ENCODE measurements around the gene SH2D7.

Gene SH2D7

GRCh38 chr15:78092261-78093041 lies at the start of gene SH2D7:
TSS of gene SH2D7 (plus strand) at chr15:78092561. CDS start at chr15:78092585, 24 bp downstream.
- no peak for DNase-seq (ENCODE audit: low read depth, low spot score)

GRCh38 chr15:78044407-78045155 lies 47.8 kb upstream of the SH2D7 start:
- DNase-seq (ENCODE audit: low read depth, low spot score): no peak

GRCh38 chr15:78045189-78045588 lies 47.2 kb upstream of the SH2D7 start:
- no peak for DNase-seq (ENCODE audit: low read depth, low spot score)

GRCh38 chr15:78046796-78047341 lies 45.5 kb upstream of the SH2D7 start:
- DNase-seq (ENCODE audit: low read depth, low spot score): no peak

- DNase-seq (ENCODE audit: low read depth, low spot score): no peak
Measured at GRCh38 chr15:78047761-78048627, 44.4 kb upstream of the SH2D7 start.

GRCh38 chr15:78048628-78048920 lies 43.8 kb upstream of the SH2D7 start:
- DNase-seq (ENCODE audit: low read depth, low spot score): no peak

- DNase-seq (ENCODE audit: low read depth, low spot score): peak; percentile 47
Measured at GRCh38 chr15:78049691-78050440, 42.5 kb upstream of the SH2D7 start.

- no peak for DNase-seq (ENCODE audit: low read depth, low spot score)
Measured at GRCh38 chr15:78050441-78050809, 41.9 kb upstream of the SH2D7 start.

GRCh38 chr15:78050826-78051225 lies 41.5 kb upstream of the SH2D7 start:
- no peak for DNase-seq (ENCODE audit: low read depth, low spot score)

- no peak for DNase-seq (ENCODE audit: low read depth, low spot score)
Measured at GRCh38 chr15:78051596-78051995, 40.8 kb upstream of the SH2D7 start.

GRCh38 chr15:78052001-78052401 lies 40.4 kb upstream of the SH2D7 start:
- no peak for DNase-seq (ENCODE audit: low read depth, low spot score)

GRCh38 chr15:78052545-78052944 lies 39.8 kb upstream of the SH2D7 start:
- DNase-seq (ENCODE audit: low read depth, low spot score): no peak

- DNase-seq (ENCODE audit: low read depth, low spot score): no peak
Measured at GRCh38 chr15:78054518-78054917, 37.8 kb upstream of the SH2D7 start.

- DNase-seq (ENCODE audit: low read depth, low spot score): no peak
Measured at GRCh38 chr15:78054966-78055365, 37.4 kb upstream of the SH2D7 start.

- no peak for DNase-seq (ENCODE audit: low read depth, low spot score)
Measured at GRCh38 chr15:78055919-78056713, 36.2 kb upstream of the SH2D7 start.

- no peak for DNase-seq (ENCODE audit: low read depth, low spot score)
Measured at GRCh38 chr15:78056714-78057269, 35.6 kb upstream of the SH2D7 start.

- DNase-seq (ENCODE audit: low read depth, low spot score): no peak
Measured at GRCh38 chr15:78057803-78058202, 34.6 kb upstream of the SH2D7 start.

- DNase-seq (ENCODE audit: low read depth, low spot score): no peak
Measured at GRCh38 chr15:78058401-78058935, 33.9 kb upstream of the SH2D7 start.

GRCh38 chr15:78059110-78059839 lies 33.1 kb upstream of the SH2D7 start:
- no peak for DNase-seq (ENCODE audit: low read depth, low spot score)

Data from activated naive CD8-positive, alpha-beta T cell treated with anti-CD3 and anti-CD28 coated beads, Interleukin-2, amount 50 U/mL, for 16 hours (primary cell).